Measurements from ENCODE around the gene CCDC121. TPM values are rescaled to one million over a fixed set of nuclear protein-coding genes. Genes with fewer than 3 reads are reported as not detected.

Gene CCDC121
- total RNA-seq, 1 donor from 2014 or later: 0.71 TPM

GRCh38 chr2:27588308-27588707 lies 40.5 kb downstream of the CCDC121 start:
- ChIA-PET POLR2A (no interaction called here), CTCF (no interaction called here)
- peaks cover 18% of the 10 kb centered on the region for H3K9me3 Mint-ChIP-seq
- H3K4me3 Mint-ChIP-seq: no peak overlapping the region
- no peaks in the 10 kb centered on the region for H3K27me3 Mint-ChIP-seq
- H3K4me1 Mint-ChIP-seq: peaks cover 49% of the 10 kb centered on the region
- no peak for TF ChIP-seq CTCF (IDR thresholded peaks at IDR 0.05)
- no peak for ATAC-seq (ENCODE audit: low read depth)
- H3K27ac Mint-ChIP-seq: no peak overlapping the region
- H3K36me3 Mint-ChIP-seq (ENCODE audit: low read depth): peaks cover 46% of the 10 kb centered on the region
- no peak for DNase-seq
- intact Hi-C loops (cut with micrococcal nuclease): loop anchor here (10.0 kb wide), 1 partner anchor 504 kb away; the partner anchor contains the start of gene KHK

GRCh38 chr2:27587025-27587424 lies 41.8 kb downstream of the CCDC121 start:
- no peak for DNase-seq
- Mint-ChIP-seq H3K36me3 (ENCODE audit: low read depth) (peaks cover 47% of the 10 kb centered on the region), H3K4me3 (no peak overlapping the region), H3K27ac (no peak overlapping the region), H3K9me3 (peaks cover 20% of the 10 kb centered on the region), H3K27me3 (no peaks in the 10 kb centered on the region), H3K4me1 (peaks cover 58% of the 10 kb centered on the region)
- intact Hi-C loops (cut with micrococcal nuclease): loop anchor here (10.0 kb wide), 1 partner anchor 502 kb away; the partner anchor contains the start of gene KHK
- ATAC-seq (ENCODE audit: low read depth): no peak
- CTCF ChIA-PET: interaction anchor here (0.6 kb wide), 1 partner anchor 8 kb away, joined by 3 read pairs; no protein-coding TSS in a partner anchor
- no peak for TF ChIP-seq CTCF (IDR thresholded peaks at IDR 0.05)
- POLR2A ChIA-PET: interaction anchor here (0.7 kb wide), 1 partner anchor 246 kb away, joined by 5 read pairs; no protein-coding TSS in a partner anchor

GRCh38 chr2:27584597-27584996 lies 44.2 kb downstream of the CCDC121 start:
- H3K4me1 Mint-ChIP-seq: peaks cover 52% of the 10 kb centered on the region
- ATAC-seq (ENCODE audit: low read depth): no peak
- intact Hi-C loops (cut with micrococcal nuclease): loop anchor here (10.0 kb wide), 1 partner anchor 500 kb away; the partner anchor contains the start of gene KHK
- no peaks in the 10 kb centered on the region for H3K27me3 Mint-ChIP-seq
- H3K36me3 Mint-ChIP-seq (ENCODE audit: low read depth): peaks cover 33% of the 10 kb centered on the region
- peak overlapping the region; percentile 97 for H3K4me3 Mint-ChIP-seq
- no peak overlapping the region for H3K27ac Mint-ChIP-seq
- ChIA-PET CTCF (no interaction called here), POLR2A (interaction anchor here (1.1 kb wide), 1 partner anchor 79 kb away, joined by 3 read pairs; the partner anchor contains the start of genes SLC4A1AP and SUPT7L)
- no peak for TF ChIP-seq CTCF (IDR thresholded peaks at IDR 0.05)
- H3K9me3 Mint-ChIP-seq: peaks cover 11% of the 10 kb centered on the region
- DNase-seq: no peak

GRCh38 chr2:27583390-27583915 lies 45.4 kb downstream of the CCDC121 start:
- peaks cover 2% of the 10 kb centered on the region for H3K27me3 Mint-ChIP-seq
- ChIA-PET CTCF (no interaction called here), POLR2A (interaction anchor here (0.6 to 1.5 kb wide), 8 partner anchors 9 to 1287 kb away, joined by 3 to 7 read pairs (median 5); partner anchors contain the start of genes CCDC121, GPN1, PPM1G and SLC4A1AP)
- TF ChIP-seq CTCF (IDR thresholded peaks at IDR 0.05): no peak
- intact Hi-C loops (cut with micrococcal nuclease): loop anchor here (1.0 to 10.0 kb wide), 5 partner anchors 46 to 499 kb away; partner anchors contain the start of genes CAD, CCDC121, GPN1 and GTF3C2
- peak overlapping the region; percentile 97 for H3K4me3 Mint-ChIP-seq
- peaks cover 29% of the 10 kb centered on the region for H3K36me3 Mint-ChIP-seq (ENCODE audit: low read depth)
- H3K4me1 Mint-ChIP-seq: peaks cover 50% of the 10 kb centered on the region
- peaks cover 17% of the 10 kb centered on the region for H3K9me3 Mint-ChIP-seq
- DNase-seq: no peak
- ATAC-seq (ENCODE audit: low read depth): no peak
- peak overlapping the region; percentile 90 for H3K27ac Mint-ChIP-seq

GRCh38 chr2:27582695-27583389 lies 46.0 kb downstream of the CCDC121 start, which contains the start of gene ZNF512:
TSS of gene ZNF512 (plus strand) at chr2:27583042. CDS start at chr2:27583113, 71 bp downstream.
- ChIA-PET CTCF (no interaction called here), POLR2A (interaction anchor here (0.6 to 1.5 kb wide), 15 partner anchors 9 to 1288 kb away, joined by 3 to 13 read pairs (median 5); partner anchors contain the start of genes BABAM2, CCDC121, GPN1 and OST4)
- peaks cover 27% of the 10 kb centered on the region for H3K36me3 Mint-ChIP-seq (ENCODE audit: low read depth)
- ATAC-seq (ENCODE audit: low read depth): peak; percentile 95
- H3K27ac Mint-ChIP-seq: peak within 1 kb of the TSS; percentile 90
- peaks cover 48% of the 10 kb centered on the region for H3K4me1 Mint-ChIP-seq
- TF ChIP-seq CTCF (IDR thresholded peaks at IDR 0.05): no peak
- intact Hi-C loops (cut with micrococcal nuclease): loop anchor here (1.0 to 10.0 kb wide), 8 partner anchors 46 to 498 kb away; partner anchors contain the start of genes CAD, CCDC121, EIF2B4 and GPN1
- DNase-seq: peak; percentile 81
- peak within 1 kb of the TSS; percentile 97 for H3K4me3 Mint-ChIP-seq
- H3K9me3 Mint-ChIP-seq: peaks cover 15% of the 10 kb centered on the region
- H3K27me3 Mint-ChIP-seq: peaks cover 4% of the 10 kb centered on the region
